Cardiac fibroblast (primary cell): ENCODE measurements around the gene RNPEP.

ENCODE experiments used
- DNase-seq, 2 donors: peaks; one replicate each; pipeline versions ENCODE4 v3.0.0 to v3.0.0-alpha.2; 2010; ENCODE audit warnings: low read depth in 2 of 2
- H3K4me3 ChIP-seq, 2 donors: replicated peaks in 1 of 2; 1 replicate in 1 of 2; 2 replicates in 1 of 2; pipeline ENCODE4 v1.5.1; 2011; ENCODE audit warnings: low read depth in 2 of 2, low read length in 2 of 2, mild to moderate bottlenecking in 2 of 2, moderate library complexity in 1 of 2
- TF ChIP-seq, protein P1 (sequence below): IDR thresholded peaks from one replicate; pipeline ENCODE4 v1.5.1; 2011; ENCODE audit warnings: low read depth, mild to moderate bottlenecking, low read length, inconsistent platforms

Gene RNPEP

DNA sequence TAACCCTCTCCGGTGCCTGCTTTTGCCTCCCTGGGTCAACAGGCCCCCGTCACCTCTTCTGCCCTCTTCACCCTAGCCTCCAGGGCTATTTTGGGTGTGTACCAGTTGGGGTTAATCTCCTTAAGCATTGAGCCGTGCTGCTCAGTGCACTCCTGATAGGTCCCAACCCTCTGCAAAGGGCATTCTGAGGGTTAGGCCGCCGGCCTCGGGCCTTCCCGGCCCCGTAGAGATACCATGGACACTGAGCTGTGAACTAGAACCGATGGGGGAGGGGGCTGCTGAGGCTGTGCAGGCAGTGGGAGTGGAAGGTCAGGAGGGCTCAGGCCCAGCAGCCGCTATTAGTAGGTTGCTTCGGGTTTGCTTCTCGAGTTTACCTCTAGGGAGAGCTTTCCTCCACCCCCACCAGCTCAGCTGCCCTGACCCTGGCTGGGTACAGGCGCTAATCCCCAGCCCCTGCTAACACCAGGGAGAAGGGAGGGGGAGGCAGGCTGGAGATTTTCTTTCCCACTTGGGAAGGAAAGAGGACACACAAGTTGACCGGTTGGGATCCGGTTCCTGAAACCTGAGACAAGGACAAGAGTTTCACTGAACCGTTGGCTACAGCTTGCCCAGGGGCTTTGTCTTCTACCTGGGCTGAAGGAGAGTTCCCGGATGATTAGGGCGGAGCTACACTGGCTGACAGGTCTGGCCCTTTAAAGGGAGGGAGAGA, 40.9 kb upstream of the RNPEP start:
- H3K4me3 ChIP-seq = no peak overlapping the region
- TF ChIP-seq, protein P1, sequence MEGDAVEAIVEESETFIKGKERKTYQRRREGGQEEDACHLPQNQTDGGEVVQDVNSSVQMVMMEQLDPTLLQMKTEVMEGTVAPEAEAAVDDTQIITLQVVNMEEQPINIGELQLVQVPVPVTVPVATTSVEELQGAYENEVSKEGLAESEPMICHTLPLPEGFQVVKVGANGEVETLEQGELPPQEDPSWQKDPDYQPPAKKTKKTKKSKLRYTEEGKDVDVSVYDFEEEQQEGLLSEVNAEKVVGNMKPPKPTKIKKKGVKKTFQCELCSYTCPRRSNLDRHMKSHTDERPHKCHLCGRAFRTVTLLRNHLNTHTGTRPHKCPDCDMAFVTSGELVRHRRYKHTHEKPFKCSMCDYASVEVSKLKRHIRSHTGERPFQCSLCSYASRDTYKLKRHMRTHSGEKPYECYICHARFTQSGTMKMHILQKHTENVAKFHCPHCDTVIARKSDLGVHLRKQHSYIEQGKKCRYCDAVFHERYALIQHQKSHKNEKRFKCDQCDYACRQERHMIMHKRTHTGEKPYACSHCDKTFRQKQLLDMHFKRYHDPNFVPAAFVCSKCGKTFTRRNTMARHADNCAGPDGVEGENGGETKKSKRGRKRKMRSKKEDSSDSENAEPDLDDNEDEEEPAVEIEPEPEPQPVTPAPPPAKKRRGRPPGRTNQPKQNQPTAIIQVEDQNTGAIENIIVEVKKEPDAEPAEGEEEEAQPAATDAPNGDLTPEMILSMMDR = no peak
- DNase-seq = no peak

GRCh38 chr1:201942129-201942495, 40.3 kb upstream of the RNPEP start:
- no peak for DNase-seq
- TF ChIP-seq, protein P1 = no peak
- H3K4me3 ChIP-seq = no peak overlapping the region

DNA sequence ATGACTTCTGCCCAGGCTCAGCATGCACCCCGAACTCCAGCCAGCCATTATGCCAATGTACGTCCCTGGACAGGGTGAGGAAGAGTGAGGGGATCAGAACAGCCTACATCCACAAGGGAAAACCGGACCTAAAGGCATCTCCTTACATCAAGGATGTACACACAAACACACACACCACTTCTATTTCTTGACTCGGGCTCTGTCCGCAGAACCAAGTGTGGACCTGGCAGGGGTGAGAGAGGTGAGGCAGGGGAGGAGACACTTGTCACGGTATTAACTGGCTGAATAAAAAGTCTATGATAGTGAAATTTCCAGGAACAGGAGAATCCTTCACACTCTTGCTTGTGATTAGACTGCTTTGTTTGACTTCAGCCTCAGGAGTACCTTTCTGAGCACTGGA, 38.4 kb upstream of the RNPEP start:
- H3K4me3 ChIP-seq = no peak overlapping the region
- TF ChIP-seq, protein P1 = no peak
- no peak for DNase-seq

GRCh38 chr1:201944639-201945038, 37.8 kb upstream of the RNPEP start:
- no peak for DNase-seq
- no peak overlapping the region for H3K4me3 ChIP-seq
- TF ChIP-seq, protein P1 = no peak

- TF ChIP-seq, protein P1 = peak; percentile 23
- H3K4me3 ChIP-seq = peak overlapping the region in 1 of 2 donors; percentile 23
- DNase-seq = no peak
Measured at GRCh38 chr1:201945157-201945556, 37.3 kb upstream of the RNPEP start.

- DNase-seq = no peak
- TF ChIP-seq, protein P1 = no peak
- peak overlapping the region; percentile 38 to 42 for H3K4me3 ChIP-seq
Measured at GRCh38 chr1:201945863-201946223, 36.6 kb upstream of the RNPEP start.
